PC-3 (cell line): ENCODE data around the gene AAMDC. TPM values are rescaled to one million over a fixed set of nuclear protein-coding genes. Genes with fewer than 3 reads are reported as not detected.
A peak's percentile ranks its signal among the peaks of the same experiment; 100 is the strongest.
"Not testable (repeated sequence)": the region's sequence is repeated elsewhere in the genome, so short reads cannot be mapped to it uniquely, and the experiment has no call there.

Experiments used
- ATAC-seq: fragments of 200-7000 bp; cut with Tn5 transposase; 2 replicates; pipeline ENCODE4 v1.9.1; 2020; ENCODE audit warnings: mild to moderate bottlenecking, moderate library complexity
- BruUV-seq: library from RNA; stranded (reverse); fragments of 400-500 nt; replicated peaks from 2 replicates; lab custom pipeline; 2021; lab: Mats Ljungman, UMichigan
- CTCF ChIA-PET: fragments of 300-600 bp; sonication (Branson Sonifier 250); formaldehyde crosslinking; loops from one replicate; lab custom pipeline; 2022; ENCODE audit warnings: antibody characterized with exemption; lab: Charles Lee
- POLR2A ChIA-PET: fragments of 300-600 bp; sonication (Branson Sonifier 250); formaldehyde crosslinking; loops from one replicate; lab custom pipeline; 2022; ENCODE audit warnings: antibody characterized with exemption; ENCODE audit not compliant: unreplicated experiment; lab: Charles Lee
- DNase-seq: peaks from one replicate; pipeline ENCODE4 v3.0.0-alpha.2; 2015
- H2AFZ ChIP-seq: fragments of 300-600 bp; sonication (generic); 2 replicates; pipeline ENCODE4 v1.6.0; 2016; ENCODE audit warnings: antibody characterized with exemption, low read length
- H3F3A ChIP-seq: fragments of 300-600 bp; sonication (generic); one replicate; pipeline ENCODE4 v1.6.0; 2017; ENCODE audit warnings: antibody characterized with exemption, low read length, control low read depth, mild to moderate bottlenecking; ENCODE audit not compliant: unreplicated experiment
- H3K27ac ChIP-seq: fragments of 300-600 bp; sonication (generic); 2 replicates; pipeline ENCODE4 v1.5.1; 2016; ENCODE audit warnings: mild to moderate bottlenecking, low read length
- H3K27me3 ChIP-seq: fragments of 300-600 bp; sonication (generic); 2 replicates; pipeline ENCODE4 v1.6.1; 2016; ENCODE audit warnings: low read length, mixed read lengths
- H3K36me3 ChIP-seq: fragments of 300-600 bp; sonication (generic); 2 replicates; pipeline ENCODE4 v1.6.1; 2016; ENCODE audit warnings: low read depth, mixed run types, low read length, mixed read lengths
- H3K4me1 ChIP-seq: fragments of 300-600 bp; sonication (generic); 2 replicates; pipeline ENCODE4 v1.5.1; 2016; ENCODE audit warnings: low read length; ENCODE audit not compliant: insufficient read depth
- H3K4me2 ChIP-seq: fragments of 300-600 bp; sonication (generic); 2 replicates; pipeline ENCODE4 v1.6.0; 2016; ENCODE audit warnings: low read length
- H3K4me3 ChIP-seq: fragments of 300-600 bp; sonication (generic); 2 replicates; pipeline ENCODE4 v1.5.1; 2016; ENCODE audit warnings: mild to moderate bottlenecking, low read length, mixed read lengths
- H3K79me2 ChIP-seq: fragments of 300-600 bp; sonication (generic); 2 replicates; pipeline ENCODE4 v1.6.1; 2017; ENCODE audit warnings: low read length, mixed read lengths
- H3K9ac ChIP-seq: fragments of 300-600 bp; sonication (generic); 2 replicates; pipeline ENCODE4 v1.6.0; 2016; ENCODE audit warnings: mild to moderate bottlenecking, low read length
- H3K9me2 ChIP-seq: fragments of 300-600 bp; sonication (generic); replicated peaks from 2 replicates; pipeline ENCODE4 v1.6.1; 2016; ENCODE audit warnings: mixed run types, low read length, mixed read lengths
- H3K9me3 ChIP-seq: fragments of 300-600 bp; sonication (generic); 2 replicates; pipeline ENCODE4 v1.6.1; 2016; ENCODE audit warnings: low read length, mixed read lengths
- H4K20me1 ChIP-seq: fragments of 300-600 bp; sonication (generic); 2 replicates; pipeline ENCODE4 v1.6.1; 2016; ENCODE audit warnings: low read length, mixed read lengths
- intact Hi-C: fragments of 100-400 bp; cut with micrococcal nuclease; formaldehyde crosslinking; loops from 2 replicates; pipeline ENCODE4 v1.9.0; 2023
- total RNA-seq: library from RNA; depleted of rRNA; stranded (reverse); fragments of >200 nt; gene quantifications from 2 replicates; pipeline ENCODE4 v1.2.3, GENCODE V29; 2014; rRNA removed

AAMDC gene
- total RNA-seq, 1 experiment from 2014 or later, result 18.0 TPM

- Histone ChIP-seq H3K4me3 (peak overlapping the region; percentile 17; the same call in 1 of the 2 replicates), H3K4me1 (peaks cover 23% of the 10 kb centered on the region), H3K4me2 (peak overlapping the region; percentile 68), H3K27ac (peak overlapping the region; percentile 75)
- BruUV-seq, H3K9me2 ChIP-seq, H3K36me3 ChIP-seq, CTCF ChIA-PET, H4K20me1 ChIP-seq, H3K79me2 ChIP-seq, H3K9ac ChIP-seq, H2AFZ ChIP-seq, H3K9me3 ChIP-seq, H3F3A ChIP-seq, H3K27me3 ChIP-seq: not testable (repeated sequence)
- ATAC-seq, result peak; percentile 65
- POLR2A ChIA-PET, result interaction anchor here (0.7 kb wide), 2 partner anchors 9 to 80 kb away, joined by 3 read pairs; partner anchors contain the start of gene INTS4
- peak; percentile 96 for DNase-seq
- intact Hi-C loops, result loop anchor here (10.0 kb wide), 1 partner anchor 80 kb away; the partner anchor contains the start of gene INTS4
These were observed 93.4 kb downstream of the AAMDC start for GRCh38 chr11:77914307-77914791.

GRCh38 chr11:77917713-77918112 lies 96.8 kb downstream of the AAMDC start:
- Histone ChIP-seq H3K27ac (peak overlapping the region; percentile 41), H3K9ac (peak overlapping the region; percentile 15; the same call in 1 of the 2 replicates), H3K4me1 (peaks cover 23% of the 10 kb centered on the region)
- H3K9me2 ChIP-seq, DNase-seq, H3K9me3 ChIP-seq, H4K20me1 ChIP-seq, H3K27me3 ChIP-seq, POLR2A ChIA-PET, H3K4me3 ChIP-seq, BruUV-seq, CTCF ChIA-PET, H3K79me2 ChIP-seq, H3K36me3 ChIP-seq, H3F3A ChIP-seq, H3K4me2 ChIP-seq, H2AFZ ChIP-seq: not testable (repeated sequence)
- ATAC-seq, result peak; percentile 4
- intact Hi-C loops, result loop anchor here (10.0 kb wide), 1 partner anchor 77 kb away; the partner anchor contains the start of gene INTS4

Other genes starting within 250 kb of the AAMDC start
- gene AQP11, start 231.2 kb upstream of the AAMDC start, total RNA-seq, result 2.2 and 3.1 TPM in 2 replicates
- gene CLNS1A, start 183.3 kb upstream of the AAMDC start, total RNA-seq, result 302 and 361 TPM in 2 replicates
- 30.0 and 58.7 TPM in 2 replicates for gene RSF1, start 422 bp upstream of the AAMDC start, total RNA-seq
- 42.2 and 50.8 TPM in 2 replicates for gene INTS4, start 173.5 kb downstream of the AAMDC start, total RNA-seq
- 1.6 and 3.6 TPM in 2 replicates for gene KCTD14, start 202.1 kb downstream of the AAMDC start, total RNA-seq
- not detected in 2 replicates for gene THRSP, start 242.7 kb downstream of the AAMDC start, total RNA-seq